Measurements from ENCODE around the gene MGAT5.

MGAT5 gene

DNA sequence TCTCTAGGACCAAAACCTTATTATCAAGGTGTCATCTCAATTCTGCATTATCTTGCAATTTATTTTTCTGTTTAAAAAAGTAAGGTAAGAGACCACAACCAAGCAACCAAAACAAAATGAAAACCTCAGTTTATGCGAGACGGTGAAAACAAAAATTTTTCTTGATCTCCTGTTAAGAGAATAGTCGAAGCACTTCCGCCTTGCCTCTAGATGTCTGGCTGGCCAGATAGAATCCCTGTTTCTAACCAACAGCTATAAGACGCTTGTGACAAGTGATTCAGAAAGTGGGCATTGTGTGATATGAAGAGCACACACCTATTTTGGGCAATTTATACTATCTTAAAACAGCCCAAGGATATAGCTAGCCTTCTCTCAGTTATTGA is 51.2 kb downstream of the MGAT5 start:
- no peak for DNase-seq (ENCODE audit: low spot score)

DNA sequence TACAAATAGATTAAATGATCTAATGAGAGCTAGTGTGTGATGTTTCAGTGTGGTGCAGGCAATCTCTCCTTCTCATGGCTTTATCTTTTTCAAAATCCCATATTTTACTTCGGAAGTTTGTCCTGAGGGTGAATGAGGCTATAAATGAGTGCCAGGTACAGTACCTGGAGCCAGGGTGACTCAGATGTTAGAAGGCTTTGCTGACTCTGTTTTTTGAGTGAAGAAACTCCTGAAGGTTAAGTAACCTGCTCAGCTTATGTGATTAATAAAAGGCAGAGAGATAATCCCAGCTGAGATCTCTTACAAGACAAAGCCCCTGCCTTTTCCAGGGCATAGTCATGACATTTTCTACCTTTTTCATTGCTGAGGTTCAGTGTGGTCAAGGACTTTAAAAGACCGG is 52.6 kb downstream of the MGAT5 start:
- DNase-seq (ENCODE audit: low spot score) = no peak

- DNase-seq (ENCODE audit: low spot score) = no peak
These were observed 53.5 kb downstream of the MGAT5 start for GRCh38 chr2:134307334-134307733.

- no peak for DNase-seq (ENCODE audit: low spot score)
These were observed 54.9 kb downstream of the MGAT5 start for GRCh38 chr2:134308474-134309385.

DNA sequence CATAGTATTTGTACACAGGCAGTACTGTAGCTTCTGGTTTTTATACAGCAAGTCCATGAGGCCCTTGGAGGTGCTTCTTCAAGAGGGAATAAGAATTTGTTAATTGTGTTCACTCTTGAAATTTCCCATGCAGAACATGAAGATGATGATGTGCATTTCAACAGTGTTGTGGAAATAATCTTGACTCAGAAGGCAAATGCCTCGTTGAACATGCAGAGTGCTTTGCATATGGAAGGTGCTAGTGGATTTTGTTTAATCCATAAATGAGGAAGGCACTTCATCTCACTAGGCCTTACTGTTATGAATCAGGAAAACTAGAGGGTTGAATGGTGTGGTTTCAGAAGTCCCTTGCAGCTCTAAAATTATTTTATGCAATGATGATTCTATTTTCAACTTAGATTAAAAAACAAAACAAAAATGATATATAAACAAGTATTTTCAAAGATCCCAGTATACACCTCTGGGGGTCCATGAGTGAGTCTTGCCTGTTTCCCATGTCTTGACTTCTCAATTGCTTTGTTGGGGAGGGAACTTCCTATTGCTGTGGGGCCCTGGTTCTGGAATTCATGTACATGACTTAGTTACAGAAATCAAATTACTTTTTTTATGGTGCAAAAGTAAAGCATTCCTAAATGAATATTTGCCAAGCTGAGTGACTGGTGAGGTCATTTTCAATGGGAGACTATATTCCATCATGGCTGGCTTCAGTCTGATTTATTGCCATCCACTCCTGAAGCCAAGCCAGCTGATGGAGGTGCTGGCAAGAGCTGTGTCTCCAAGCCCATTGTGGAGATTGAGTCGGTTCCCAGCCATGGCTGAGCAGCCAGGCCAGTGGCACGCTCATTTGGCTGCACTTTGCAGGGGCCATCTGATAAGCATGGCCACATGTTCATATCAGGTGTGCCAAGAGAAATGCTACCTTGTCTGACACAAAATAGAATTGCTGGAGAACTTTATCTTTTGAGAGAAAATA is 56.5 kb downstream of the MGAT5 start:
- no peak for DNase-seq (ENCODE audit: low spot score)

- no peak for DNase-seq (ENCODE audit: low spot score)
These were observed 58.6 kb downstream of the MGAT5 start for GRCh38 chr2:134312482-134312881.

DNA sequence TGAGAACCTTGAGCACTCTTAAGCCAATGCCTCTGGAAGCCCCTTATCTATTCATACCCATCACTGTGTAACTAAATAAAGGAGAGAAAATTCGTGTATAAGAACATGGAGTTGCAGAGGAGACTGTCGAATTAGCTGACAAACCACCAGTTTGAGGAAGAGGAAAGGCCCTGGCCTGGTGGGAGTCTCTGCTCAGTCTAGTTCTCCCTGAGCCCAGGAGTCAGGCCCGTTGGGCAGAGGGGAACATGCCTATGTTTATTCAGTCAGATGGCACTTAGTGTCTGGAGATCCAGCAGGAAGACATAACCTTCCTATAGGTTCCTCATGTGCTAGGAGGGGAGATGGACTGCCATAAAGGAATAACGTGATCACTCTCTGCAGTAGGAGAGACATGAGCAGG is 60.3 kb downstream of the MGAT5 start:
- no peak for DNase-seq (ENCODE audit: low spot score)

- DNase-seq (ENCODE audit: low spot score) = no peak
These were observed 61.0 kb downstream of the MGAT5 start for GRCh38 chr2:134314681-134315368.

GRCh38 chr2:134315471-134315870 is 61.6 kb downstream of the MGAT5 start:
- no peak for DNase-seq (ENCODE audit: low spot score)

- no peak for DNase-seq (ENCODE audit: low spot score)
These were observed 65.9 kb downstream of the MGAT5 start for GRCh38 chr2:134319596-134320254.

- DNase-seq (ENCODE audit: low spot score) = no peak
These were observed 67.1 kb downstream of the MGAT5 start for GRCh38 chr2:134320930-134321329.

GRCh38 chr2:134323777-134324176 is 69.9 kb downstream of the MGAT5 start:
- no peak for DNase-seq (ENCODE audit: low spot score)

GRCh38 chr2:134324430-134324829 is 70.6 kb downstream of the MGAT5 start:
- DNase-seq (ENCODE audit: low spot score) = no peak

GRCh38 chr2:134324947-134325346 is 71.1 kb downstream of the MGAT5 start:
- DNase-seq (ENCODE audit: low spot score) = no peak

GRCh38 chr2:134325696-134326095 is 71.8 kb downstream of the MGAT5 start:
- DNase-seq (ENCODE audit: low spot score) = no peak

DNA sequence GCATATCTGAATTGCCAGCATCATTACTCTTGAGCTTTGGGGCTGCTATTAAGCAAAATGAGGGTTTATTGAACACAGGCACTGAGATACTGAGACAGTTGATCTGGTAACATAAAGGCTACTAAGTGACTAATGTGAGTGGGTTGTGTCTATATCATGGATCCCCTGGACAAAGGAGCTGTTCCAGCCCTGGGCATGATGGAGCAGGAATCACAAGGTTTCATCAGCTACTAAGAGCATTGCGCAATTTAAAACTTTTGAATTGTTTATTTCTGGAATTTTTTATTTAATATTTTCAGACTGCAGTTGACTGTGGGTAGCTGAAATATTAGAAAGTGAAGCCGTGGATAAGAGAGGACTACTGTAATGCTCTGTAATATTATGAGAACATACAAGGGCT is 73.5 kb downstream of the MGAT5 start:
- DNase-seq (ENCODE audit: low spot score) = no peak

GRCh38 chr2:134331081-134331480 is 77.2 kb downstream of the MGAT5 start:
- no peak for DNase-seq (ENCODE audit: low spot score)

DNA sequence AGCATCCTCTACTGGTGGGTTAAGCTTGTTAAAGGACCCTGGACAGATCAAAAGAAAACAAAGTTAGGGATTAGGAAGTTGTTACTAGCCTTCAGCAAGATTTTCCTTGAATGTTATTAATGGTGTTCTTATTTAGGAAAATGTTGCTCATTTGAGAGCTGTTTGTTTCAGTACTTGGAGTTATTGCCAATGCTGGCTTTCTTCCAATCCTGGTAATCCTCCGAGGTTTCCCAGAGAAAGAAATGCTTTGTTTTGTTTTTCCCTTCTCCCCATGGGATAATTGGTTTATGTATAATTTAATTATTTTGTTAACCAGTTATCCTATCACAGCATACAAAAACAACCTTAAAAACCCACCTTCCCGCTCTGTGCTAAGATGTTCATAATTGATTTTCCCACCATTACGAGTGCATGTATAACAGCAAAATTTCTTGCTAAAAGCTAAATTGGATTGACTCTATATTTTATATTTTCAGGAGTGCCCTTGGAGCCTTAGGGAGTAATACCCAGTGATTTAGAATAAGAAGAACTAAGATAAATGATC is 79.8 kb downstream of the MGAT5 start:
- no peak for DNase-seq (ENCODE audit: low spot score)

GRCh38 chr2:134334542-134335353 is 80.9 kb downstream of the MGAT5 start:
- DNase-seq (ENCODE audit: low spot score) = no peak

- no peak for DNase-seq (ENCODE audit: low spot score)
These were observed 81.7 kb downstream of the MGAT5 start for GRCh38 chr2:134335601-134336000.

DNA sequence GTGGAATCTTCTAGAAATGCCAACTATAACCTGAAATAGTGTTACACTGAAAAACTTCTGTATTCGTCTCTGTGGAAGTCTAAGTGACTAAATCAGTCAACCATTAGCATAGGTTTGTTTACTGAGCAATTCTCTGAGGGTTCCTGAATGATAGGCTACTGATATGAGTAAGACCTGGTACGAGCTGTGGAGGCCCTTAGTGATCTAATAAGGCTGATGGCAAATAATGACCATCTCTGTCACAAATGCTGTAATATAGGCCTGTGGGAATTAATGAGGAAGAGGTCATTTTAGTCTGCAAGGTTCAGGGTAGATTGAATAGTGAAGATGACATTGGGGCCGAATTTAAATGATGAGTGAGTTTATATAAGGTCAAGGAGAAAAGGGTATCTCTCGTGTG is 82.5 kb downstream of the MGAT5 start:
- DNase-seq (ENCODE audit: low spot score) = no peak
